ENCODE results near the gene DPP4. TPM values are rescaled to one million over a fixed set of nuclear protein-coding genes. Genes with fewer than 3 reads are reported as not detected.

Gene DPP4
- polyA plus RNA-seq, 3 donors, result 0.46 TPM; not detected in 2

GRCh38 chr2:161972232-161972631, 101.8 kb downstream of the DPP4 start:
- H3K9me3 ChIP-seq (replicated peaks in 1 of 2; ENCODE audit: control insufficient read depth in 1 of 2, insufficient read depth in 1 of 2, low read length in 2 of 2), result no peaks in the 10 kb centered on the region
- H3K4me1 ChIP-seq (ENCODE audit: control insufficient read depth in 1 of 2, insufficient read depth in 2 of 2, low read length in 2 of 2), result peaks cover 19 to 20% of the 10 kb centered on the region in 2 donors
- Mint-ChIP-seq H3K27ac (no peak overlapping the region), H3K4me3 (no peak overlapping the region), H3K9me3 (peaks cover 0 to 2% (median 0%) of the 10 kb centered on the region in 7 donors), H3K4me1 (peaks cover 16% of the 10 kb centered on the region), H3K27me3 (ENCODE audit: low read depth in 3 of 3) (peaks cover 0 to 3% (median 0%) of the 10 kb centered on the region in 3 donors), H3K36me3 (no peaks in the 10 kb centered on the region)
- H4K20me1 ChIP-seq (ENCODE audit: insufficient read depth, low read length), result no peaks in the 10 kb centered on the region
- WGBS (ENCODE audit: insufficient coverage), result no CpG with 5 or more reads among the region's 1 CpG
- intact Hi-C loops (cut with micrococcal nuclease), result no loop called here
- H3K27ac ChIP-seq (ENCODE audit: low read depth in 1 of 2, low read length in 2 of 2), result no peak overlapping the region
- H3K4me2 ChIP-seq (replicated peaks; ENCODE audit: extremely low read depth, low read length, poor library complexity, severe bottlenecking), result no peak overlapping the region
- no peak overlapping the region for H3K9ac ChIP-seq (ENCODE audit: insufficient read depth, low read length, poor library complexity, severe bottlenecking)
- no peaks in the 10 kb centered on the region for H3K79me2 ChIP-seq (ENCODE audit: insufficient read depth, low read length)
- H3K36me3 ChIP-seq (replicated peaks in 1 of 2; ENCODE audit: control insufficient read depth in 1 of 2, insufficient read depth in 2 of 2, low read length in 2 of 2), result no peaks in the 10 kb centered on the region
- no peak overlapping the region for H2AFZ ChIP-seq (ENCODE audit: insufficient read depth, low read depth, low read length, poor library complexity, severe bottlenecking)
- TF ChIP-seq CTCF (IDR thresholded peaks at IDR 0.05), result no peak
- no peaks in the 10 kb centered on the region for H3K27me3 ChIP-seq (ENCODE audit: control insufficient read depth in 2 of 2, insufficient read depth in 2 of 2, low read length in 2 of 2)
- DNase-seq, result no peak
- H3K4me3 ChIP-seq (replicated peaks in 1 of 3; ENCODE audit: low read depth in 2 of 3, low read length in 3 of 3), result no peak overlapping the region

- intact Hi-C loops (cut with micrococcal nuclease), result no loop called here
Measured at GRCh38 chr2:161971551-161971950, 102.5 kb downstream of the DPP4 start.

More at GRCh38 chr2:161971551-161971950, 102.5 kb downstream of the DPP4 start:
- no peaks in the 10 kb centered on the region for H3K9me3 ChIP-seq (replicated peaks in 1 of 2; ENCODE audit: control insufficient read depth in 1 of 2, insufficient read depth in 1 of 2, low read length in 2 of 2)
- no peak overlapping the region for H3K9ac ChIP-seq (ENCODE audit: insufficient read depth, low read length, poor library complexity, severe bottlenecking)
- no peak overlapping the region for H3K4me2 ChIP-seq (replicated peaks; ENCODE audit: extremely low read depth, low read length, poor library complexity, severe bottlenecking)
- peaks cover 0 to 3% (median 0%) of the 10 kb centered on the region in 3 donors for H3K27me3 Mint-ChIP-seq (ENCODE audit: low read depth in 3 of 3)
- peaks cover 0 to 2% (median 0%) of the 10 kb centered on the region in 7 donors for H3K9me3 Mint-ChIP-seq
- no peaks in the 10 kb centered on the region for H3K79me2 ChIP-seq (ENCODE audit: insufficient read depth, low read length)
- H3K4me3 ChIP-seq (replicated peaks in 1 of 3; ENCODE audit: low read depth in 2 of 3, low read length in 3 of 3), result no peak overlapping the region
- no peak overlapping the region for H3K27ac ChIP-seq (ENCODE audit: low read depth in 1 of 2, low read length in 2 of 2)
- TF ChIP-seq CTCF (IDR thresholded peaks at IDR 0.05), result no peak
- H3K27ac Mint-ChIP-seq, result peak overlapping the region in 1 of 7 donors; percentile 12
- no peak overlapping the region for H2AFZ ChIP-seq (ENCODE audit: insufficient read depth, low read depth, low read length, poor library complexity, severe bottlenecking)
- H3K27me3 ChIP-seq (ENCODE audit: control insufficient read depth in 2 of 2, insufficient read depth in 2 of 2, low read length in 2 of 2), result no peaks in the 10 kb centered on the region
- H3K36me3 ChIP-seq (replicated peaks in 1 of 2; ENCODE audit: control insufficient read depth in 1 of 2, insufficient read depth in 2 of 2, low read length in 2 of 2), result no peaks in the 10 kb centered on the region
- WGBS (ENCODE audit: insufficient coverage), result 98% methylated on average over 7 of the region's 9 CpGs
- peaks cover 13 to 15% of the 10 kb centered on the region in 2 donors for H3K4me1 ChIP-seq (ENCODE audit: control insufficient read depth in 1 of 2, insufficient read depth in 2 of 2, low read length in 2 of 2)
- no peak overlapping the region for H3K4me3 Mint-ChIP-seq
- H3K36me3 Mint-ChIP-seq, result no peaks in the 10 kb centered on the region
- H4K20me1 ChIP-seq (ENCODE audit: insufficient read depth, low read length), result no peaks in the 10 kb centered on the region
- peaks cover 12% of the 10 kb centered on the region for H3K4me1 Mint-ChIP-seq
- no peak for DNase-seq

Data from CD14-positive monocyte (primary cell).